H1 (cell line): ENCODE measurements around the gene ATR. TPM values are rescaled to one million over a fixed set of nuclear protein-coding genes. Genes with fewer than 3 reads are reported as not detected.

Experiments used
- CTCF ChIA-PET: fragments of 300-600 bp; sonication (Branson Sonifier 250); formaldehyde crosslinking; loops from one replicate; lab custom pipeline; 2021; ENCODE audit not compliant: partially characterized antibody; lab: Charles Lee
- POLR2A ChIA-PET: fragments of 300-600 bp; sonication (Branson Sonifier 250); formaldehyde crosslinking; loops from one replicate; lab custom pipeline; 2021; ENCODE audit warnings: inconsistent platforms; ENCODE audit not compliant: partially characterized antibody; lab: Charles Lee
- DNase-seq, 2 experiments: peaks; one replicate each; pipeline versions ENCODE4 v3.0.0 to v3.0.0-alpha.2; 2010 to 2022; ENCODE audit warnings: low spot score in 2 of 2, low read depth in 1 of 2, mixed read lengths in 1 of 2
- FAIRE-seq: peaks from 2 replicates; lab custom pipeline; 2011; peaks lifted over from hg19 to GRCh38; lab: Jason Lieb, UNC
- H2AFZ ChIP-seq: 2 replicates; pipeline ENCODE4 v1.8.1; 2012; ENCODE audit warnings: low read length, inconsistent platforms
- H2AK5ac ChIP-seq: 2 replicates; pipeline ENCODE4 v1.6.1; 2013; ENCODE audit warnings: low read depth, low read length
- H2BK120ac ChIP-seq: replicated peaks from 2 replicates; pipeline ENCODE3; 2013; ENCODE audit warnings: low read depth, low read length, inconsistent platforms
- H2BK12ac ChIP-seq: 2 replicates; pipeline ENCODE4 v1.6.1; 2013; ENCODE audit warnings: low read depth, low read length
- H2BK15ac ChIP-seq: 2 replicates; pipeline ENCODE4 v1.6.1; 2013; ENCODE audit warnings: low read length
- H2BK20ac ChIP-seq: 2 replicates; pipeline ENCODE4 v1.6.1; 2013; ENCODE audit warnings: low read length
- H2BK5ac ChIP-seq: 2 replicates; pipeline ENCODE4 v1.6.1; 2013; ENCODE audit warnings: low read depth, low read length
- H3K14ac ChIP-seq: 2 replicates; pipeline ENCODE4 v1.6.1; 2013; ENCODE audit warnings: inconsistent platforms; ENCODE audit not compliant: insufficient read length
- H3K18ac ChIP-seq: 2 replicates; pipeline ENCODE4 v1.6.1; 2013; ENCODE audit warnings: low read length; ENCODE audit errors: extremely low read depth
- H3K23ac ChIP-seq: 2 replicates; pipeline ENCODE4 v1.6.1; 2013; ENCODE audit warnings: inconsistent platforms; ENCODE audit not compliant: insufficient read length
- H3K23me2 ChIP-seq: 2 replicates; pipeline ENCODE4 v1.6.1; 2013; ENCODE audit warnings: low read depth, low read length
- H3K27ac ChIP-seq: 2 replicates; pipeline ENCODE4 v1.6.1; 2011; ENCODE audit warnings: low read depth, low read length, inconsistent platforms
- H3K27me3 ChIP-seq, 4 experiments: replicated peaks in 1 of 4; 1 replicate in 1 of 4; 2 replicates in 3 of 4; pipeline versions ENCODE4 v1.6.1 to v1.8.1; 2011 to 2013; ENCODE audit warnings: low read length in 3 of 4, mild to moderate bottlenecking in 3 of 4, inconsistent platforms in 2 of 4, mixed read lengths in 2 of 4, moderate library complexity in 1 of 4; ENCODE audit not compliant: control insufficient read depth in 3 of 4, insufficient read depth in 3 of 4; ENCODE audit errors: extremely low read depth in 1 of 4
- H3K36me3 ChIP-seq, 4 experiments: 2 replicates each; pipeline versions ENCODE4 v1.6.1 to v1.8.1; 2011 to 2013; ENCODE audit warnings: mild to moderate bottlenecking in 4 of 4, low read length in 3 of 4, moderate library complexity in 2 of 4, control low read depth in 1 of 4, inconsistent platforms in 1 of 4; ENCODE audit not compliant: insufficient read depth in 4 of 4, control insufficient read depth in 2 of 4
- H3K4ac ChIP-seq: replicated peaks from 2 replicates; pipeline ENCODE3; 2013; ENCODE audit warnings: low read length, low read depth, mixed read lengths, inconsistent platforms; ENCODE audit not compliant: insufficient read length
- H3K4me1 ChIP-seq, 4 experiments: replicated peaks in 1 of 4; 1 replicate in 1 of 4; 2 replicates in 3 of 4; pipeline versions ENCODE4 v1.6.1 to v1.8.1; 2011 to 2013; ENCODE audit warnings: low read length in 3 of 4, inconsistent platforms in 2 of 4, mixed read lengths in 1 of 4; ENCODE audit not compliant: insufficient read depth in 4 of 4, control insufficient read depth in 3 of 4
- H3K4me2 ChIP-seq, 2 experiments: 2 replicates each; pipeline versions ENCODE4 v1.6.1 to v1.8.1; 2011 to 2013; ENCODE audit warnings: low read depth in 2 of 2, low read length in 2 of 2, control low read depth in 1 of 2, inconsistent platforms in 1 of 2, mild to moderate bottlenecking in 1 of 2; ENCODE audit not compliant: insufficient read depth in 1 of 2
- H3K4me3 ChIP-seq, 4 experiments: fragments of 200-600, 300-600 bp in 1 of 4; sonication (generic), shearing (Covaris generic), sonication (Bioruptor Twin) in 1 of 4; 2 replicates each; pipeline versions ENCODE4 v1.5.1 to v1.8.1; 2011 to 2016; ENCODE audit warnings: low read length in 4 of 4, low read depth in 3 of 4, control low read depth in 2 of 4, inconsistent platforms in 2 of 4, mild to moderate bottlenecking in 2 of 4, mixed read lengths in 1 of 4, moderate library complexity in 1 of 4; ENCODE audit not compliant: insufficient read depth in 2 of 4; ENCODE audit errors: extremely low read depth in 1 of 4
- H3K56ac ChIP-seq: replicated peaks from 2 replicates; pipeline ENCODE3; 2013; ENCODE audit warnings: low read depth, mild to moderate bottlenecking, mixed read lengths, low read length, inconsistent platforms; ENCODE audit not compliant: insufficient read length
- H3K79me1 ChIP-seq: 2 replicates; pipeline ENCODE4 v1.6.1; 2013; ENCODE audit warnings: low read depth, low read length, control low read depth
- H3K79me2 ChIP-seq, 2 experiments: 2 replicates each; pipeline versions ENCODE4 v1.6.1 to v1.8.1; 2012 to 2013; ENCODE audit warnings: low read length in 2 of 2, mild to moderate bottlenecking in 2 of 2, inconsistent platforms in 1 of 2; ENCODE audit not compliant: insufficient read depth in 2 of 2, control insufficient read depth in 1 of 2
- H3K9ac ChIP-seq, 4 experiments: replicated peaks in 1 of 4; 1 replicate in 1 of 4; 2 replicates in 3 of 4; pipeline versions ENCODE4 v1.6.1 to v1.8.1; 2011 to 2013; ENCODE audit warnings: low read depth in 3 of 4, low read length in 3 of 4, control low read depth in 2 of 4, mild to moderate bottlenecking in 2 of 4, moderate library complexity in 2 of 4, inconsistent platforms in 1 of 4; ENCODE audit errors: extremely low read depth in 1 of 4
- H3K9me3 ChIP-seq, 2 experiments: 2 replicates each; pipeline versions ENCODE4 v1.6.1 to v1.8.1; 2012 to 2013; ENCODE audit warnings: mild to moderate bottlenecking in 2 of 2, moderate library complexity in 2 of 2, control low read depth in 1 of 2, inconsistent platforms in 1 of 2, low read depth in 1 of 2, low read length in 1 of 2, mixed read lengths in 1 of 2; ENCODE audit not compliant: insufficient read depth in 2 of 2
- H4K20me1 ChIP-seq, 2 experiments: replicated peaks in 1 of 2; 2 replicates each; pipeline versions ENCODE3 to v1.8.1; 2011 to 2013; ENCODE audit warnings: inconsistent platforms in 2 of 2, low read length in 2 of 2, mild to moderate bottlenecking in 1 of 2; ENCODE audit not compliant: insufficient read depth in 2 of 2, control insufficient read depth in 1 of 2
- H4K5ac ChIP-seq: 2 replicates; pipeline ENCODE4 v1.6.1; 2013; ENCODE audit warnings: low read length, low read depth, mixed read lengths, inconsistent platforms; ENCODE audit not compliant: insufficient read length
- H4K8ac ChIP-seq: 2 replicates; pipeline ENCODE4 v1.8.0; 2013; ENCODE audit warnings: mild to moderate bottlenecking, moderate library complexity, low read length, inconsistent platforms; ENCODE audit not compliant: insufficient read depth; ENCODE audit errors: extremely low read depth
- H4K91ac ChIP-seq: replicated peaks from 2 replicates; pipeline ENCODE3; 2013; ENCODE audit warnings: low read length, mixed read lengths, inconsistent platforms; ENCODE audit not compliant: insufficient read length
- ATF3 ChIP-seq: IDR thresholded peaks from 2 replicates; pipeline ENCODE4 v1.6.1; 2011; ENCODE audit warnings: low read depth, mild to moderate bottlenecking, low read length; ENCODE audit not compliant: insufficient read depth
- BCL11A ChIP-seq, 2 experiments: IDR thresholded peaks; one replicate each; pipeline ENCODE4 v1.6.1; 2011; ENCODE audit warnings: low read depth in 2 of 2, low read length in 2 of 2, mild to moderate bottlenecking in 2 of 2
- CHD1 ChIP-seq: IDR thresholded peaks from 2 replicates; pipeline ENCODE4 v1.6.1; 2012; ENCODE audit warnings: low read depth, low read length, improper control_type of control experiment
- POLR2A ChIP-seq, 2 experiments: IDR thresholded peaks; 1 replicate in 1 of 2; 2 replicates in 1 of 2; pipeline ENCODE4 v1.6.1; 2011; ENCODE audit warnings: low read depth in 2 of 2, low read length in 2 of 2, mild to moderate bottlenecking in 2 of 2; ENCODE audit errors: control extremely low read depth in 1 of 2
- POU5F1 ChIP-seq: IDR thresholded peaks from 2 replicates; pipeline ENCODE4 v1.6.1; 2011; ENCODE audit warnings: low read depth, mild to moderate bottlenecking, low read length, moderate library complexity
- RBBP5 ChIP-seq: IDR thresholded peaks from 2 replicates; pipeline ENCODE4 v1.7.1; 2012; ENCODE audit warnings: low read depth, mild to moderate bottlenecking, inconsistent platforms, low read length, moderate library complexity, borderline replicate concordance
- SIX5 ChIP-seq: IDR thresholded peaks from 2 replicates; pipeline ENCODE4 v1.6.1; 2011; ENCODE audit warnings: mild to moderate bottlenecking, low read depth, low read length
- TAF1 ChIP-seq: IDR thresholded peaks from 2 replicates; pipeline ENCODE4 v1.6.1; 2011; ENCODE audit warnings: mild to moderate bottlenecking, low read depth, low read length
- WGBS, 2 experiments: shearing (Covaris generic) in 1 of 2; methylation state at CpG; one replicate each; pipeline versions ENCODE4 v1.1.6 to v1.1.7; 2013 to 2015; ENCODE audit warnings: low lambda C conversion rate in 2 of 2, mixed read lengths in 2 of 2, inconsistent platforms in 1 of 2, low coverage in 1 of 2, missing lambda C conversion rate in 1 of 2; ENCODE audit not compliant: insufficient replicate concordance in 2 of 2, insufficient coverage in 1 of 2, insufficient read length in 1 of 2; ENCODE audit errors: extremely low coverage in 1 of 2, missing lambda C conversion rate in 1 of 2; 5-methylcytosine and 5-hydroxymethylcytosine counted together
- polyA plus RNA-seq, 7 experiments: library from polyadenylated mRNA; depleted of rRNA in 3 of 7; stranded (reverse) in 5 of 7; unstranded in 2 of 7; fragments of >200 nt in 5 of 7; fragments of 200-250 nt in 2 of 7; gene quantifications; 1 replicate in 5 of 7; 2 replicates in 1 of 7; 4 replicates in 1 of 7; pipeline versions ENCODE4 v1.2.1 to v1.2.3, GENCODE V29; 2011 to 2013; ENCODE audit warnings: missing spikeins in 2 of 7, mixed read lengths in 2 of 7
- total RNA-seq: library from RNA; stranded (reverse); fragmentation: NEBNext Ultra II Directional; extraction: Animal tissue kit (Norgen Biotek cat#: 25700); gene quantifications from 2 replicates; pipeline ENCODE4 v1.2.1, GENCODE V29; 2021
- TF ChIP-seq, protein P1 (sequence below): IDR thresholded peaks from 2 replicates; pipeline ENCODE4 v1.6.1; 2012; ENCODE audit warnings: low read length, inconsistent platforms
- TF ChIP-seq, protein P2 (sequence below): IDR thresholded peaks from 2 replicates; pipeline ENCODE4 v1.6.1; 2011; ENCODE audit warnings: low read length, improper control_type of control experiment

Gene ATR
- total and polyA plus RNA-seq, 2 of the 8 experiments (the other 6 are each of a cell fraction or from before 2014, with no cell fraction given), result 8.4 to 23.2 TPM

- Histone ChIP-seq H3K4ac (no peak overlapping the region), H4K8ac (no peak overlapping the region), H3K18ac (no peak overlapping the region), H2AK5ac (0 out of 2 replicates have a peak overlapping the region, but pooled peaks have one; percentile 78), H3K36me3 (peaks cover 0 to 2% (median 0%) of the 10 kb centered on the region in 4 experiments; a peak in 1 of 8 replicates), H3K9ac (no peak overlapping the region), H2BK20ac (no peak overlapping the region), H3K79me2 (peaks cover 0 to 7% of the 10 kb centered on the region in 2 experiments; a peak in 2 of 4 replicates), H3K14ac (no peak overlapping the region), H2BK15ac (no peak overlapping the region), H3K4me1 (peaks cover 0 to 4% (median 2%) of the 10 kb centered on the region in 4 experiments; a peak in 2 of 7 replicates), H3K9me3 (no peaks in the 10 kb centered on the region), H4K20me1 (no peaks in the 10 kb centered on the region), H3K4me3 (peak overlapping the region in 1 of 4 experiments; percentile 79; a peak in 3 of 8 replicates), H3K27ac (no peak overlapping the region), H2BK120ac (no peak overlapping the region), H2BK12ac (no peak overlapping the region)
- FAIRE-seq (no peak), DNase-seq (no peak)
- CTCF ChIA-PET, result interaction anchor here (0.7 to 2.7 kb wide), 4 partner anchors 9 to 393 kb away, joined by 3 to 11 read pairs (median 4); no protein-coding TSS in a partner anchor
- TF ChIP-seq, protein P1, sequence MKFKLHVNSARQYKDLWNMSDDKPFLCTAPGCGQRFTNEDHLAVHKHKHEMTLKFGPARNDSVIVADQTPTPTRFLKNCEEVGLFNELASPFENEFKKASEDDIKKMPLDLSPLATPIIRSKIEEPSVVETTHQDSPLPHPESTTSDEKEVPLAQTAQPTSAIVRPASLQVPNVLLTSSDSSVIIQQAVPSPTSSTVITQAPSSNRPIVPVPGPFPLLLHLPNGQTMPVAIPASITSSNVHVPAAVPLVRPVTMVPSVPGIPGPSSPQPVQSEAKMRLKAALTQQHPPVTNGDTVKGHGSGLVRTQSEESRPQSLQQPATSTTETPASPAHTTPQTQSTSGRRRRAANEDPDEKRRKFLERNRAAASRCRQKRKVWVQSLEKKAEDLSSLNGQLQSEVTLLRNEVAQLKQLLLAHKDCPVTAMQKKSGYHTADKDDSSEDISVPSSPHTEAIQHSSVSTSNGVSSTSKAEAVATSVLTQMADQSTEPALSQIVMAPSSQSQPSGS, result no peak
- TF ChIP-seq CHD1 (no peak), TAF1 (no peak), SIX5 (no peak), BCL11A (IDR thresholded peaks at IDR 0.05; ENCODE audit: low read depth in 2 of 2, low read length in 2 of 2) (no peak), RBBP5 (no peak), ATF3 (no peak), POLR2A (IDR thresholded peaks at IDR 0.05; ENCODE audit: control extremely low read depth in 1 of 2, low read depth in 2 of 2, low read length in 2 of 2) (no peak), POU5F1 (no peak)
- TF ChIP-seq, protein P2, sequence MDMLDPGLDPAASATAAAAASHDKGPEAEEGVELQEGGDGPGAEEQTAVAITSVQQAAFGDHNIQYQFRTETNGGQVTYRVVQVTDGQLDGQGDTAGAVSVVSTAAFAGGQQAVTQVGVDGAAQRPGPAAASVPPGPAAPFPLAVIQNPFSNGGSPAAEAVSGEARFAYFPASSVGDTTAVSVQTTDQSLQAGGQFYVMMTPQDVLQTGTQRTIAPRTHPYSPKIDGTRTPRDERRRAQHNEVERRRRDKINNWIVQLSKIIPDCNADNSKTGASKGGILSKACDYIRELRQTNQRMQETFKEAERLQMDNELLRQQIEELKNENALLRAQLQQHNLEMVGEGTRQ, result no peak
- TF ChIP-seq, all 59 proteins: peak for 0
- POLR2A ChIA-PET, result interaction anchor here (0.9 to 1.3 kb wide), 2 partner anchors 11 to 168 kb away, joined by 3 to 4 read pairs; no protein-coding TSS in a partner anchor
- no peak overlapping the region for H4K5ac ChIP-seq
- H3K23ac ChIP-seq, result no peak overlapping the region
- H2BK5ac ChIP-seq, result no peak overlapping the region
- H3K27me3 ChIP-seq, result no peaks in the 10 kb centered on the region
- H4K91ac ChIP-seq, result no peak overlapping the region
- H3K23me2 ChIP-seq, result peaks cover 8% of the 10 kb centered on the region
- H3K56ac ChIP-seq, result no peak overlapping the region
- 64% methylated on average over 3 of the region's 3 CpGs; no CpG with 5 or more reads in 1 of the 2 experiments for WGBS, 2 experiments
- peak overlapping the region; percentile 39 to 57; a peak in 3 of 4 replicates for H3K4me2 ChIP-seq
- no peaks in the 10 kb centered on the region; the same call in 1 of the 2 replicates for H3K79me1 ChIP-seq
- H2AFZ ChIP-seq, result no peak overlapping the region
Observed at GRCh38 chr3:142597906-142598305, 19.4 kb upstream of the ATR start.
